HEK293 (cell line): ENCODE measurements around the gene WNT6.

Source experiments
- CTCF ChIA-PET: fragments of 350-600 bp; formaldehyde crosslinking; extraction: SDS; loops from one replicate; lab custom pipeline; 2021; ENCODE audit warnings: antibody characterized with exemption; lab: Yijun Ruan, JAX
- POLR2A ChIA-PET: fragments of 300-600 bp; formaldehyde crosslinking; extraction: SDS; loops from one replicate; lab custom pipeline; 2020; ENCODE audit warnings: antibody characterized with exemption, inconsistent platforms; lab: Yijun Ruan, JAX
- H3K27ac ChIP-seq: fragments of 200-500 bp; sonication (Bioruptor generic); 2 replicates; pipeline ENCODE4 v1.5.1; 2014; ENCODE audit warnings: low read depth, low read length, control low read depth, inconsistent platforms; ENCODE audit errors: extremely low read depth
- H3K36me3 ChIP-seq, 2 experiments: fragments of 200-500 bp in 1 of 2; sonication (Bioruptor generic) in 1 of 2; 1 replicate in 1 of 2; 2 replicates in 1 of 2; pipeline ENCODE4 v1.5.1; 2014 to 2017; ENCODE audit warnings: inconsistent platforms in 2 of 2, low read length in 2 of 2; ENCODE audit not compliant: control insufficient read depth in 2 of 2, insufficient read depth in 1 of 2
- H3K4me1 ChIP-seq: fragments of 200-500 bp; sonication (Bioruptor generic); 2 replicates; pipeline ENCODE4 v1.5.1; 2014; ENCODE audit warnings: mild to moderate bottlenecking, low read length, inconsistent platforms; ENCODE audit not compliant: control insufficient read depth, insufficient read depth
- H3K4me3 ChIP-seq: 2 replicates; pipeline ENCODE4 v1.5.1; 2011; ENCODE audit warnings: low read depth, mild to moderate bottlenecking, control low read depth, low read length, moderate library complexity
- H3K9me3 ChIP-seq: fragments of 200-500 bp; sonication (Bioruptor generic); 2 replicates; pipeline ENCODE4 v1.5.1; 2014; ENCODE audit warnings: low read depth, low read length, inconsistent platforms; ENCODE audit not compliant: control insufficient read depth, insufficient read depth
- EGR2 ChIP-seq: fragments of 450-650 bp; formaldehyde crosslinking; IDR thresholded peaks from 2 replicates; pipeline ENCODE4 v1.5.1; 2016; ENCODE audit warnings: low read depth, missing biosample characterization, missing genetic modification characterization
- KLF7 ChIP-seq: fragments of 450-650 bp; formaldehyde crosslinking; IDR thresholded peaks from 2 replicates; pipeline ENCODE4 v1.5.1; 2016; ENCODE audit warnings: missing biosample characterization, missing genetic modification characterization, borderline replicate concordance
- ZFHX2 ChIP-seq: fragments of 450-650 bp; formaldehyde crosslinking; conservative IDR thresholded peaks from 2 replicates; pipeline ENCODE4 v1.5.1; 2016; ENCODE audit warnings: missing biosample characterization, missing genetic modification characterization
- ZNF175 ChIP-seq: fragments of 450-650 bp; formaldehyde crosslinking; IDR thresholded peaks from 2 replicates; pipeline ENCODE4 v1.5.1; 2016; ENCODE audit warnings: missing biosample characterization, missing genetic modification characterization
- ZNF398 ChIP-seq: fragments of 450-650 bp; formaldehyde crosslinking; IDR thresholded peaks from 2 replicates; pipeline ENCODE4 v1.5.1; 2017; ENCODE audit warnings: missing biosample characterization, missing genetic modification characterization
- ZNF433 ChIP-seq: fragments of 450-650 bp; formaldehyde crosslinking; IDR thresholded peaks from 2 replicates; pipeline ENCODE4 v1.5.1; 2016; ENCODE audit warnings: missing biosample characterization, missing genetic modification characterization, low read depth
- ZNF639 ChIP-seq: fragments of 450-650 bp; formaldehyde crosslinking; IDR thresholded peaks from 2 replicates; pipeline ENCODE4 v1.5.1; 2016; ENCODE audit warnings: missing biosample characterization, missing genetic modification characterization
- ZNF645 ChIP-seq: fragments of 450-650 bp; formaldehyde crosslinking; IDR thresholded peaks from 2 replicates; pipeline ENCODE4; 2016; ENCODE audit warnings: missing biosample characterization, missing genetic modification characterization
- ZSCAN18 ChIP-seq: fragments of 450-650 bp; formaldehyde crosslinking; IDR thresholded peaks from 2 replicates; pipeline ENCODE4 v1.5.1; 2016; ENCODE audit warnings: missing biosample characterization, missing genetic modification characterization

Gene WNT6

GRCh38 chr2:218869064-218869463, 9.5 kb downstream of the WNT6 start (continued):
- TF ChIP-seq ZNF398 (tag by site-specific recombination) = no peak

GRCh38 chr2:218870984-218871344, 11.4 kb downstream of the WNT6 start:
- POLR2A ChIA-PET = no interaction called here

GRCh38 chr2:218871345-218872302, 12.0 kb downstream of the WNT6 start:
- H3K36me3 ChIP-seq = no peaks in the 10 kb centered on the region
- H3K4me3 ChIP-seq = no peak overlapping the region
- H3K27ac ChIP-seq = no peak overlapping the region
- peak; percentile 88 for TF ChIP-seq ZFHX2 (tag by site-specific recombination)
- TF ChIP-seq EGR2 (tag by site-specific recombination) = peak; percentile 91
- no peak for TF ChIP-seq ZSCAN18 (tag by site-specific recombination)
- ChIA-PET CTCF (interaction anchor here (1.0 to 17.7 kb wide), 3 partner anchors 20 to 28 kb away, joined by 3 to 552 read pairs (median 5); no protein-coding TSS in a partner anchor), POLR2A (no interaction called here)
- H3K4me1 ChIP-seq = no peaks in the 10 kb centered on the region
- H3K9me3 ChIP-seq = no peaks in the 10 kb centered on the region

More at GRCh38 chr2:218870984-218871344, 11.4 kb downstream of the WNT6 start:
- CTCF ChIA-PET = interaction anchor here (1.2 kb wide), 1 partner anchor 22 kb away, joined by 3 read pairs; no protein-coding TSS in a partner anchor
- Histone ChIP-seq H3K4me1 (no peaks in the 10 kb centered on the region), H3K4me3 (no peak overlapping the region), H3K36me3 (no peaks in the 10 kb centered on the region), H3K9me3 (no peaks in the 10 kb centered on the region), H3K27ac (no peak overlapping the region)
- TF ChIP-seq ZNF433 (no peak), ZSCAN18 (tag by site-specific recombination) (no peak), ZNF639 (tag by site-specific recombination) (no peak), KLF7 (tag by site-specific recombination) (no peak), ZNF645 (no peak), ZNF175 (tag by site-specific recombination) (no peak)
